Measurements from ENCODE around the gene CSNK1D.

CSNK1D gene

GRCh38 chr17:82272495-82273326, 789 bp downstream of the CSNK1D start:
- H3K36me3 ChIP-seq (ENCODE audit: control insufficient read depth, insufficient read depth, low read length): no peaks in the 10 kb centered on the region
- H3K27me3 ChIP-seq (ENCODE audit: control insufficient read depth, insufficient read depth, low read length): no peaks in the 10 kb centered on the region
- peak overlapping the region; percentile 79 for H3K4me3 ChIP-seq (ENCODE audit: low read depth, low read length)
- peak overlapping the region; percentile 99 for H3K4me2 ChIP-seq (ENCODE audit: low read length)
- H3K79me2 ChIP-seq: peaks cover 52% of the 10 kb centered on the region
- TF ChIP-seq CTCF (IDR thresholded peaks at IDR 0.05): no peak
- peaks cover 27% of the 10 kb centered on the region for H3K4me1 ChIP-seq
- H2AFZ ChIP-seq: peak overlapping the region; percentile 100
- peak overlapping the region; percentile 98 for H3K9ac ChIP-seq
- H3K27ac ChIP-seq: peak overlapping the region; percentile 98
- no peaks in the 10 kb centered on the region for H3K9me3 ChIP-seq (ENCODE audit: control insufficient read depth, low read length)

- Histone ChIP-seq H3K4me3 (ENCODE audit: low read depth, low read length) (peak overlapping the region; percentile 22), H3K9ac (no peak overlapping the region), H3K4me2 (ENCODE audit: low read length) (peak overlapping the region; percentile 22), H3K27ac (no peak overlapping the region), H3K9me3 (ENCODE audit: control insufficient read depth, low read length) (no peaks in the 10 kb centered on the region), H2AFZ (no peak overlapping the region), H3K27me3 (ENCODE audit: control insufficient read depth, insufficient read depth, low read length) (no peaks in the 10 kb centered on the region), H3K79me2 (peaks cover 64% of the 10 kb centered on the region), H3K4me1 (peaks cover 35% of the 10 kb centered on the region), H3K36me3 (ENCODE audit: control insufficient read depth, insufficient read depth, low read length) (no peaks in the 10 kb centered on the region)
- TF ChIP-seq CTCF (IDR thresholded peaks at IDR 0.05): no peak
These were observed 2.1 kb downstream of the CSNK1D start for GRCh38 chr17:82271401-82271800.

- H3K4me3 ChIP-seq (ENCODE audit: low read depth, low read length): no peak overlapping the region
These were observed 2.8 kb downstream of the CSNK1D start for GRCh38 chr17:82270651-82271050.

GRCh38 chr17:82269882-82270500, 3.5 kb downstream of the CSNK1D start:
- no peak overlapping the region for H3K4me2 ChIP-seq (ENCODE audit: low read length)
- no peak for TF ChIP-seq CTCF (IDR thresholded peaks at IDR 0.05)
- no peaks in the 10 kb centered on the region for H3K36me3 ChIP-seq (ENCODE audit: control insufficient read depth, insufficient read depth, low read length)
- no peak overlapping the region for H2AFZ ChIP-seq
- H3K27me3 ChIP-seq (ENCODE audit: control insufficient read depth, insufficient read depth, low read length): no peaks in the 10 kb centered on the region
- H3K4me1 ChIP-seq: peaks cover 35% of the 10 kb centered on the region
- H3K9me3 ChIP-seq (ENCODE audit: control insufficient read depth, low read length): no peaks in the 10 kb centered on the region
- no peak overlapping the region for H3K9ac ChIP-seq
- H3K4me3 ChIP-seq (ENCODE audit: low read depth, low read length): no peak overlapping the region
- peaks cover 74% of the 10 kb centered on the region for H3K79me2 ChIP-seq
- no peak overlapping the region for H3K27ac ChIP-seq

More at GRCh38 chr17:82270651-82271050, 2.8 kb downstream of the CSNK1D start:
- H3K9me3 ChIP-seq (ENCODE audit: control insufficient read depth, low read length): no peaks in the 10 kb centered on the region
- no peak overlapping the region for H3K4me2 ChIP-seq (ENCODE audit: low read length)
- H3K27ac ChIP-seq: no peak overlapping the region
- peaks cover 35% of the 10 kb centered on the region for H3K4me1 ChIP-seq
- no peak overlapping the region for H2AFZ ChIP-seq
- H3K9ac ChIP-seq: no peak overlapping the region
- no peaks in the 10 kb centered on the region for H3K36me3 ChIP-seq (ENCODE audit: control insufficient read depth, insufficient read depth, low read length)
- no peak for TF ChIP-seq CTCF (IDR thresholded peaks at IDR 0.05)
- no peaks in the 10 kb centered on the region for H3K27me3 ChIP-seq (ENCODE audit: control insufficient read depth, insufficient read depth, low read length)
- H3K79me2 ChIP-seq: peaks cover 70% of the 10 kb centered on the region
